GM18519 (cell line): ENCODE results near the gene SLFN13.
"Not testable (repeated sequence)": the region's sequence is repeated elsewhere in the genome, so short reads cannot be mapped to it uniquely, and the experiment has no call there.

Source experiments
- ATAC-seq: cut with Tn5 transposase; IDR thresholded peaks from one replicate; pipeline ENCODE4 v1.9.1; 2021; ENCODE audit warnings: mild to moderate bottlenecking, moderate library complexity; ENCODE audit not compliant: unreplicated experiment, low FRiP score

SLFN13 gene

GRCh38 chr17:35448214-35448898 is at the start of gene SLFN13:
Gene SLFN13 (minus strand): TSS chr17:35448766. CDS start chr17:35445680, 3,086 bp downstream.
- ATAC-seq, result peak; percentile 48

GRCh38 chr17:35496451-35497290 is 48.1 kb upstream of the SLFN13 start:
- ATAC-seq, result no peak

GRCh38 chr17:35493040-35493439 is 44.5 kb upstream of the SLFN13 start:
- ATAC-seq, result no peak

GRCh38 chr17:35491417-35491816 is 42.9 kb upstream of the SLFN13 start:
- no peak for ATAC-seq

GRCh38 chr17:35489944-35490343 is 41.4 kb upstream of the SLFN13 start:
- ATAC-seq, result no peak

- ATAC-seq, result no peak
These were observed 40.4 kb upstream of the SLFN13 start for GRCh38 chr17:35488991-35489390.

- ATAC-seq, result no peak
These were observed 38.6 kb upstream of the SLFN13 start for GRCh38 chr17:35486920-35487732.

- ATAC-seq, result no peak
These were observed 30.7 kb upstream of the SLFN13 start for GRCh38 chr17:35479271-35479670.

GRCh38 chr17:35477248-35477647 is 28.7 kb upstream of the SLFN13 start:
- no peak for ATAC-seq

- ATAC-seq, result no peak
These were observed 27.8 kb upstream of the SLFN13 start for GRCh38 chr17:35476283-35476820.

- ATAC-seq, result no peak
These were observed 19.9 kb upstream of the SLFN13 start for GRCh38 chr17:35468475-35468874.

GRCh38 chr17:35467824-35468223 is 19.3 kb upstream of the SLFN13 start:
- ATAC-seq, result no peak

- no peak for ATAC-seq
These were observed 11.8 kb upstream of the SLFN13 start for GRCh38 chr17:35460354-35460851.

- not testable (repeated sequence) for ATAC-seq
These were observed 5.5 kb upstream of the SLFN13 start for GRCh38 chr17:35454035-35454434.

- ATAC-seq, result no peak
These were observed 4.6 kb upstream of the SLFN13 start for GRCh38 chr17:35453171-35453570.

- ATAC-seq, result no peak
These were observed 885 bp upstream of the SLFN13 start for GRCh38 chr17:35449371-35449931.

- ATAC-seq, result no peak
These were observed 297 bp upstream of the SLFN13 start for GRCh38 chr17:35448899-35449227.

GRCh38 chr17:35447499-35447898 is 1.1 kb downstream of the SLFN13 start:
- ATAC-seq, result no peak

GRCh38 chr17:35438433-35438832 is 10.1 kb downstream of the SLFN13 start:
- ATAC-seq, result no peak
